D721Med (cell line): ENCODE data around the gene TCF23.
"Not testable (repeated sequence)": the region's sequence is repeated elsewhere in the genome, so short reads cannot be mapped to it uniquely, and the experiment has no call there.

Experiments
- DNase-seq: peaks from one replicate; pipeline ENCODE4 v3.0.0; 2011; ENCODE audit warnings: low spot score; ENCODE audit not compliant: insufficient read length
- FAIRE-seq: peaks from 2 replicates; lab custom pipeline; 2011; peaks lifted over from hg19 to GRCh38; lab: Jason Lieb, UNC
- TF ChIP-seq, protein P1 (sequence below): IDR thresholded peaks from 2 replicates; pipeline ENCODE4 v1.5.1; 2012; ENCODE audit warnings: mild to moderate bottlenecking, control low read depth; ENCODE audit not compliant: insufficient read depth; ENCODE audit errors: missing control alignments

Gene TCF23

DNA sequence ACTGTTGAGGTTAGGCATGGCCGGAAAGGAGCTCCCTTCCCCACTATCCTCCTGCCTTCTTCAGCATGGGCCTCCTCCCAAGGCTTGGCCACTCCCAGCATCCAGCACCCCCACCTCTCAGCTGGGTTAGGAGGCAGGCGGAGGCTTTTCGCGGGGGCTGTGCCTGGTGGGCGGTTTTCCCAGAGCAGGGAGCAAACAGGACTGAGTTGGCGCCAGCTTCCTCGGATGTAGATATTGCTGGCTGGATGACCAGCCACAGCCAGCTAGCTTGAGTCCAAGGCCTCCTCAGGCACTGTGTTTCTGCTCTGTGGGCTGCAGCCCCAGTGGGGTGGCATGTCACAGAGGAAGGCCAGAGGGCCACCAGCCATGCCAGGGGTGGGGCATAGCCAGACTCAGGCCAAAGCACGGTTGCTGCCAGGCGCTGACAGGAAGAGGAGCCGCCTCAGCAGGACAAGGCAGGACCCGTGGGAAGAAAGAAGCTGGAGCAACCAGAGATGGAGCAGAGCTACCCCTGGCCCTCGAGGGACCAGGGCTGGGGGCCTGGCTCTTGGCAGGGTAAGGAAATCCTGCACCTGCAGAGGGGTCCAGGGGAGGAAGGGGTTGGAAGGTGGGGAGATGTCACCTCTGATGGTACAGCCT, at the start of gene TCF23:
Gene TCF23 (plus strand): TSS at position 204 of the 639 bp plus-strand sequence. CDS start 130 bp downstream, at position 334.
- TF ChIP-seq, protein P1, sequence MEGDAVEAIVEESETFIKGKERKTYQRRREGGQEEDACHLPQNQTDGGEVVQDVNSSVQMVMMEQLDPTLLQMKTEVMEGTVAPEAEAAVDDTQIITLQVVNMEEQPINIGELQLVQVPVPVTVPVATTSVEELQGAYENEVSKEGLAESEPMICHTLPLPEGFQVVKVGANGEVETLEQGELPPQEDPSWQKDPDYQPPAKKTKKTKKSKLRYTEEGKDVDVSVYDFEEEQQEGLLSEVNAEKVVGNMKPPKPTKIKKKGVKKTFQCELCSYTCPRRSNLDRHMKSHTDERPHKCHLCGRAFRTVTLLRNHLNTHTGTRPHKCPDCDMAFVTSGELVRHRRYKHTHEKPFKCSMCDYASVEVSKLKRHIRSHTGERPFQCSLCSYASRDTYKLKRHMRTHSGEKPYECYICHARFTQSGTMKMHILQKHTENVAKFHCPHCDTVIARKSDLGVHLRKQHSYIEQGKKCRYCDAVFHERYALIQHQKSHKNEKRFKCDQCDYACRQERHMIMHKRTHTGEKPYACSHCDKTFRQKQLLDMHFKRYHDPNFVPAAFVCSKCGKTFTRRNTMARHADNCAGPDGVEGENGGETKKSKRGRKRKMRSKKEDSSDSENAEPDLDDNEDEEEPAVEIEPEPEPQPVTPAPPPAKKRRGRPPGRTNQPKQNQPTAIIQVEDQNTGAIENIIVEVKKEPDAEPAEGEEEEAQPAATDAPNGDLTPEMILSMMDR, result no peak
- DNase-seq (no peak), FAIRE-seq (no peak)

DNA sequence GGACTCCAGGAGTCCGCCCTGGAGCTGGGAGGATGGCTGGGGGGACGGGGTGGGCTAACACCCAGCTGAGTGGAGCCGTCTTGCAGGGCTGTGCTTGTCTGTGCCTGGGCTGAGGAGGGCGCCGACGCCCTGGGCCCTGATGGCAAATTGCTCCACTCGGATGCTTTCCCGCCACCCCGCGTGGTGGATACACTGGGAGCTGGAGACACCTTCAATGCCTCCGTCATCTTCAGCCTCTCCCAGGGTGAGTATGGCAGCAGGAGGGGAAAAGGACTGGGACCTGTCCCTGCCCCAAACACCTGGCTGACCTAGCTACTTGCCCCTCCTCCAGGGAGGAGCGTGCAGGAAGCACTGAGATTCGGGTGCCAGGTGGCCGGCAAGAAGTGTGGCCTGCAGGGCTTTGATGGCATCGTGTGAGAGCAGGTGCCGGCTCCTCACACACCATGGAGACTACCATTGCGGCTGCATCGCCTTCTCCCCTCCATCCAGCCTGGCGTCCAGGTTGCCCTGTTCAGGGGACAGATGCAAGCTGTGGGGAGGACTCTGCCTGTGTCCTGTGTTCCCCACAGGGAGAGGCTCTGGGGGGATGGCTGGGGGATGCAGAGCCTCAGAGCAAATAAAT, 49.4 kb upstream of the TCF23 start:
- DNase-seq, result no peak
- TF ChIP-seq, protein P1, result no peak
- FAIRE-seq, result no peak

- TF ChIP-seq, protein P1, result no peak
- DNase-seq (no peak), FAIRE-seq (no peak)
Measured at GRCh38 chr2:27100036-27100435, 48.8 kb upstream of the TCF23 start.

DNA sequence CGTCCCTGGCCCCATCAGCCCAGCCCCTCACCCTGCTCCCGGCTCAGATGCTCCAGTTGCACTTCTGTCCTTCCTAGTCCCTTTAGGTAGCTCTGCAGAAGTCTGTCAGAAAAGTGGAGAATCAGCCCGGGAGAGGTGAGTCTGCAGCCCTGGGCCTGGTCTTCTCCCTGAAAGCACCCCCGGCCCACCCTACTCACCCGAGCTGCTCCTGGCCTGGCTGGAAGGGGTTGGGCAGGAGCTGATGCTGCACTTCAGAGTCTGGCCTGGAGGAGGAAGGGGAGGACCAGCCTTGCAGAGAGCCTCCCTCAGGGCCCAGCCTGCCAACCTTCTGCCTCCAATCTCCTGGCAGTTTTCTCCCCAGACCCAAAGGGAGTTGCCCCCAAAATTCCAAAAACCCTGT, 46.5 kb upstream of the TCF23 start:
- TF ChIP-seq, protein P1, result no peak
- FAIRE-seq, result no peak
- DNase-seq, result no peak

DNA sequence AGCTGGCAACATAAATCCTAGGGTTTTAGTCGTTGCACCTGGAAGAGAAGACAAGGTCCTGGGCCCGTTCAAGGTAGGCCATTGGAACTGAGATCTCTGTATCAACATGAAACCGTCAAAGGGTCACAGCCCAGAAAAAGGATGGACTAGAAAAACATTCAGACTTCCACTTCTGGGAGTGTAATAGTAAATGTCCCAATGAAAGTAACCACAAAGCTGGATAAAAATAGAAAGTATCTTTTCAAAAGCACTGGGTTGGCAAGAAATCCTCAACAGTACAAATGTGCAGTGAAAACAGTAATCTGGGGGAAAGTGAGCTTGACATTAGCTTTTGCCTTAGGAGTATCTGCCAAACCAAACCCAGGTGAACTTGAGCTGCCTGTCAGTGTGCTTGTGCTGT, 42.8 kb upstream of the TCF23 start:
- TF ChIP-seq, protein P1, result no peak
- FAIRE-seq (no peak), DNase-seq (no peak)

DNA sequence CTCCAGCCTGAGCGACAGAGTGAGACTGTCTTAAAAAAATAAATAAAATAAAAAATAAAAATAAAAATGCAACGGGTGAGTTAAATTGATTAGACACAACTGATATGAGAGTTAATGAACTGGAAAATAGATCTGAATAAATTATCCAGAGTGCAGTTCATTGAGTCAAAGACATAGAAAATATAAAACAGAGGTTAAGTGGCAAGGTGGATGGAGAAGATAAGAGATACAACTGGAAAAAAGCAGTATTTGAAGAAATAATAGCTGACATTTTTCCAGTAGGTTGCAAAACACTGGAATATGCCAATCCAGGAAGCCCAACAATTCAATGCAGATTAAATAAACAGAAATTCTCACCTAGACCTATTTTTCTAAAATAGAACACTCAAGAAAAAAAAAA, 40.6 kb upstream of the TCF23 start:
- FAIRE-seq (no peak), DNase-seq (no peak)
- TF ChIP-seq, protein P1, result no peak

DNA sequence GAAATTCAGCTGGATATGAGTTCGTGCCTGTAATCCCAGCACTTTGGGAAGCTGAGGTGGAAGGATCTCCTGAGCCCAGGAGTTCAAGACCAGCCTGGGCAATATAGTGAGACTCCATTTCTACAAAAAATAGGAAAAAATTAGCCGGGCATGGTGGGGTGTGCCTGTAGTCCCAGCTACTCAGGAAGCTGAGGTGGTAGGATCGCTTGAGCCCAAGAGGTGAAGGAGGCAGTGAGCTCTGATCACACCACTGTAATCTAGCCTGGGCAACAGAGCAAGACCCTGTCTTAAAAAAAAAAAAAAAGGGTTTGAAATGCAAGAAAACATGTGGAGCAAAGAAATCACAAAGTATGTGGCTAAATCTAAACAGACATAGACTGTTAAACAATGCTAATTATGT, 39.7 kb upstream of the TCF23 start:
- TF ChIP-seq, protein P1, result no peak
- no peak for FAIRE-seq
- no peak for DNase-seq

- not testable (repeated sequence) for DNase-seq, FAIRE-seq
Measured at GRCh38 chr2:27110603-27111352, 38.0 kb upstream of the TCF23 start.

DNA sequence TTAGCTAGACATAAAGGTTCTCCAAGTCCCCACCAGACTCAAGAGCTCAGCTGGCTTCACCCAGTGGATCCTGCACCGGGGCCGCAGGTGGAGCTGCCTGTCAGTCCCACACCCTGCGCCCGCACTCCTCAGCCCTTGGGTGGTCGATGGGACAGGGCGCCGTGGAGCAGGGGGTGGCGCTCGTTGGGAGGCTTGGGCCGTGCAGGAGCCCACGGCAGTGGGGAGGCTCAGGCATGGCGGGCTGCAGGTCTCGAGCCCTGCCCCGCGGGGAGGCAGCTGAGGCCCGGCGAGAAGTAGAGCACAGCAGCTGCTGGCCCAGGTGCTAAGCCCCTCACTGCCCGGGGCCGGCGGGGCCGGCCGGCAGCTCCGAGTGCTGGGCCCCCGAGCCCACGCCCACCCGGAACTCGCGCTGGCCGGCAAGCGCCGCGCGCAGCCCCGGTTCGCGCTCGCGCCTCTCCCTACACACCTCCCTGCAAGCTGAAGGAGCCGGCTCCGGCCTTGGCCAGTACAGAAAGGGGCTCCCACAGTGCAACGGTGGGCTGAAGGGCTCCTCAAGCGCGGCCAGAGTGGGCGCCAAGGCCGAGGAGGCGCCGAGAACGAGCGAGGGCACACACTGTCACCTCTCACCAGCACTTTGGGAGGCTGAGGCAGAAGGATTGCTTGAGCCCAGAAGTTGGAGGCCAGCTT, 37.3 kb upstream of the TCF23 start:
- FAIRE-seq, DNase-seq: not testable (repeated sequence)
